Upper lobe of left lung (tissue), 4 donors: Measurements from ENCODE around the gene TJAP1.

Experiments
- POLR2A ChIP-seq, 4 donors: fragments of 450-650 bp; IDR thresholded peaks; one replicate each; pipeline ENCODE4 v1.5.1; 2016 to 2017; ENCODE audit warnings: antibody characterized with exemption in 4 of 4, mild to moderate bottlenecking in 2 of 4
- POLR2AphosphoS5 ChIP-seq, 2 donors: sonication (generic); formaldehyde crosslinking; IDR thresholded peaks; one replicate each; pipeline ENCODE4 v1.5.1; 2017; ENCODE audit warnings: antibody characterized with exemption in 2 of 2
- TF ChIP-seq, protein P1 (sequence below), 6 experiments: fragments of 450-650 bp in 4 of 6; fragments of 200-600 bp in 2 of 6; sonication (generic) in 2 of 6; IDR thresholded peaks; one replicate each; pipeline ENCODE4 v1.5.1; 2016 to 2019; ENCODE audit warnings: antibody characterized with exemption in 6 of 6

DNA sequence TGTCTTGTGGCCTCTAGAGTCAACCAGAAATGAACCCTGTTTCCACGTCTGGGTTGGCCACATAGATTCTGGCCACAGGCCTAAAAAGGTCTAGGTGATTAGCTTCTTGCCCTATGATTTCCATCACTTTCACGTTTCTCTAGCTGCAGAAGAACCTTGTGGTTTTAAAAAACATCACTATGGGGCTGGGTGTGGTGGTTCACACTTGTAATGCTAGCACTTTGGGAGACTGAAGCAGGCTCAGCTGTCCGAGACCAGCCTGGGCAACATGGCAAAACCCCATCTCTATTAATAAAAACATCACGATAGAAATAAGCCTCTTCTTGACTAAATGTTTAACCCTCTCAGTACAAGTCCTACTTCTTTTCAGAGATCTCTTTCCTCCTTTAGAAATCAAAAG, 67.1 kb downstream of the TJAP1 start:
- TF ChIP-seq, protein P1, sequence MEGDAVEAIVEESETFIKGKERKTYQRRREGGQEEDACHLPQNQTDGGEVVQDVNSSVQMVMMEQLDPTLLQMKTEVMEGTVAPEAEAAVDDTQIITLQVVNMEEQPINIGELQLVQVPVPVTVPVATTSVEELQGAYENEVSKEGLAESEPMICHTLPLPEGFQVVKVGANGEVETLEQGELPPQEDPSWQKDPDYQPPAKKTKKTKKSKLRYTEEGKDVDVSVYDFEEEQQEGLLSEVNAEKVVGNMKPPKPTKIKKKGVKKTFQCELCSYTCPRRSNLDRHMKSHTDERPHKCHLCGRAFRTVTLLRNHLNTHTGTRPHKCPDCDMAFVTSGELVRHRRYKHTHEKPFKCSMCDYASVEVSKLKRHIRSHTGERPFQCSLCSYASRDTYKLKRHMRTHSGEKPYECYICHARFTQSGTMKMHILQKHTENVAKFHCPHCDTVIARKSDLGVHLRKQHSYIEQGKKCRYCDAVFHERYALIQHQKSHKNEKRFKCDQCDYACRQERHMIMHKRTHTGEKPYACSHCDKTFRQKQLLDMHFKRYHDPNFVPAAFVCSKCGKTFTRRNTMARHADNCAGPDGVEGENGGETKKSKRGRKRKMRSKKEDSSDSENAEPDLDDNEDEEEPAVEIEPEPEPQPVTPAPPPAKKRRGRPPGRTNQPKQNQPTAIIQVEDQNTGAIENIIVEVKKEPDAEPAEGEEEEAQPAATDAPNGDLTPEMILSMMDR (IDR thresholded peaks at IDR 0.05), result no peak
- TF ChIP-seq POLR2AphosphoS5 (IDR thresholded peaks at IDR 0.05) (no peak), POLR2A (IDR thresholded peaks at IDR 0.05) (no peak)
